Endothelial cell of umbilical vein (primary cell): ENCODE results near the gene CDH23. TPM values are rescaled to one million over a fixed set of nuclear protein-coding genes. Genes with fewer than 3 reads are reported as not detected.

Experiments used
- BruUV-seq: library from RNA; stranded (reverse); fragments of 400-500 nt; replicated peaks from 2 replicates; lab custom pipeline; 2021; lab: Mats Ljungman, UMichigan
- CTCF ChIA-PET: fragments of 300-600, 350-600 bp; sonication (Branson Sonifier 250); formaldehyde crosslinking; loops from one replicate; lab custom pipeline; 2021; ENCODE audit warnings: antibody characterized with exemption, inconsistent platforms; lab: Charles Lee
- POLR2A ChIA-PET: fragments of 300-600, 350-600 bp; sonication (Branson Sonifier 250); formaldehyde crosslinking; loops from one replicate; lab custom pipeline; 2021; ENCODE audit warnings: antibody characterized with exemption, inconsistent platforms; lab: Charles Lee
- DNase-seq: peaks from one replicate; pipeline ENCODE4 v3.0.0-alpha.2; 2011; ENCODE audit warnings: low read depth, low spot score
- FAIRE-seq: peaks from 2 replicates; lab custom pipeline; 2011; peaks lifted over from hg19 to GRCh38; lab: Jason Lieb, UNC
- H2AFZ ChIP-seq: 2 replicates; pipeline ENCODE4 v1.6.0; 2012; ENCODE audit warnings: low read depth, low read length, control low read depth, inconsistent platforms
- H3K27ac ChIP-seq: 2 replicates; pipeline ENCODE4 v1.5.1; 2011; ENCODE audit warnings: low read depth, mild to moderate bottlenecking, control low read depth, low read length, moderate library complexity; ENCODE audit not compliant: insufficient read depth
- H3K27me3 ChIP-seq, 2 experiments: 2 replicates each; pipeline versions ENCODE4 v1.6.0 to v1.6.1; 2011; ENCODE audit warnings: low read length in 2 of 2, mixed read lengths in 1 of 2; ENCODE audit not compliant: control insufficient read depth in 2 of 2, insufficient read depth in 2 of 2
- H3K36me3 ChIP-seq, 2 experiments: 2 replicates in 1 of 2; 3 replicates in 1 of 2; pipeline ENCODE4 v1.5.1; 2011; ENCODE audit warnings: low read length in 2 of 2, mild to moderate bottlenecking in 1 of 2, moderate library complexity in 1 of 2; ENCODE audit not compliant: control insufficient read depth in 2 of 2, insufficient read depth in 2 of 2; ENCODE audit errors: extremely low read depth in 1 of 2
- H3K4me1 ChIP-seq: 3 replicates; pipeline ENCODE4 v1.5.1; 2011; ENCODE audit warnings: mild to moderate bottlenecking, low read length; ENCODE audit not compliant: control insufficient read depth, insufficient read depth; ENCODE audit errors: extremely low read depth
- H3K4me2 ChIP-seq: 2 replicates; pipeline ENCODE4 v1.6.1; 2011; ENCODE audit warnings: low read length, control low read depth, mixed read lengths; ENCODE audit not compliant: insufficient read depth
- H3K4me3 ChIP-seq, 3 experiments: fragments of 200-600 bp in 1 of 3; sonication (generic), shearing (Covaris generic) in 1 of 3; replicated peaks in 1 of 3; 2 replicates each; pipeline ENCODE4 v1.5.1; 2011 to 2016; ENCODE audit warnings: control low read depth in 3 of 3, low read length in 3 of 3, mild to moderate bottlenecking in 2 of 3, inconsistent platforms in 1 of 3, low read depth in 1 of 3, moderate library complexity in 1 of 3; ENCODE audit not compliant: insufficient read depth in 1 of 3
- H3K79me2 ChIP-seq: 2 replicates; pipeline ENCODE4 v1.6.0; 2012; ENCODE audit warnings: low read length, inconsistent platforms; ENCODE audit not compliant: control insufficient read depth, insufficient read depth
- H3K9ac ChIP-seq: replicated peaks from 2 replicates; pipeline ENCODE3; 2011; ENCODE audit warnings: low read length, control low read depth; ENCODE audit not compliant: insufficient read depth; ENCODE audit errors: extremely low read depth
- H3K9me1 ChIP-seq: replicated peaks from 3 replicates; pipeline ENCODE4 v1.6.0; 2011; ENCODE audit warnings: mild to moderate bottlenecking, low read length; ENCODE audit not compliant: control insufficient read depth, insufficient read depth; ENCODE audit errors: extremely low read depth
- H3K9me3 ChIP-seq: replicated peaks from 2 replicates; pipeline ENCODE4 v1.5.1; 2012; ENCODE audit warnings: low read length, inconsistent platforms; ENCODE audit not compliant: control insufficient read depth, insufficient read depth
- H4K20me1 ChIP-seq: replicated peaks from 2 replicates; pipeline ENCODE3; 2011; ENCODE audit warnings: mild to moderate bottlenecking, low read length; ENCODE audit not compliant: control insufficient read depth, insufficient read depth; ENCODE audit errors: extremely low read depth
- EZH2 ChIP-seq: IDR thresholded peaks from 2 replicates; pipeline ENCODE4 v1.6.1; 2012; ENCODE audit warnings: borderline replicate concordance, low read depth, mild to moderate bottlenecking, moderate library complexity, low read length, inconsistent platforms; ENCODE audit not compliant: severe bottlenecking
- FOS ChIP-seq: IDR thresholded peaks from 2 replicates; pipeline ENCODE4 v1.6.1; 2011; ENCODE audit warnings: mild to moderate bottlenecking, low read length, moderate library complexity, borderline replicate concordance; ENCODE audit not compliant: insufficient read depth
- GATA2 ChIP-seq: IDR thresholded peaks from 2 replicates; pipeline ENCODE4 v1.7.0; 2011; ENCODE audit warnings: low read depth, mild to moderate bottlenecking, moderate library complexity, mixed read lengths, low read length; ENCODE audit not compliant: insufficient read length, insufficient read depth
- JUN ChIP-seq: IDR thresholded peaks from 2 replicates; pipeline ENCODE4 v1.6.1; 2011; ENCODE audit warnings: borderline replicate concordance, low read depth; ENCODE audit not compliant: insufficient read length, insufficient read depth
- MYC ChIP-seq: IDR thresholded peaks from one replicate; pipeline ENCODE4 v1.6.1; 2011; ENCODE audit warnings: mild to moderate bottlenecking, low read depth, low read length
- POLR2A ChIP-seq: IDR thresholded peaks from 2 replicates; pipeline ENCODE4 v1.6.1; 2012; ENCODE audit warnings: low read depth, mild to moderate bottlenecking, control low read depth, low read length
- POLR2AphosphoS5 ChIP-seq: IDR thresholded peaks from 2 replicates; pipeline ENCODE4 v1.6.1; 2012; ENCODE audit warnings: low read depth, mild to moderate bottlenecking, control low read depth, low read length, moderate library complexity; ENCODE audit not compliant: insufficient read depth
- dilution Hi-C: fragments of 300-500 bp; cut with MboI; formaldehyde crosslinking; loops from one replicate; pipeline ENCODE4 v1.15.0; 2019; ENCODE audit warnings: low sequenced_read_pairs; ENCODE audit not compliant: extremely low pct_ligation_motif_present
- intact Hi-C: fragments of 100-400 bp; cut with micrococcal nuclease; formaldehyde crosslinking; loops from one replicate; pipeline ENCODE4 v1.10.0; 2022
- polyA plus RNA-seq, 4 experiments: library from polyadenylated mRNA; depleted of rRNA in 3 of 4; stranded (reverse) in 3 of 4; unstranded in 1 of 4; fragments of >200 nt; gene quantifications; 2 replicates each; pipeline versions ENCODE4 v1.2.1 to v1.2.3, GENCODE V29; 2011 to 2012; ENCODE audit warnings: missing spikeins in 1 of 4
- total RNA-seq: library from RNA; stranded (reverse); gene quantifications from 2 replicates; pipeline ENCODE4 v1.2.3, GENCODE V29; 2021
- TF ChIP-seq, protein P1 (sequence below), 2 donors: IDR thresholded peaks; 1 replicate in 1 of 2; 2 replicates in 1 of 2; pipeline ENCODE4 v1.5.1; 2011; ENCODE audit warnings: low read length in 2 of 2, mild to moderate bottlenecking in 2 of 2, moderate library complexity in 2 of 2, control low read depth in 1 of 2, inconsistent platforms in 1 of 2, low read depth in 1 of 2; ENCODE audit not compliant: insufficient read depth in 1 of 2; ENCODE audit errors: extremely low read depth in 1 of 2
- TF ChIP-seq, protein P2 (sequence below): IDR thresholded peaks from 2 replicates; pipeline ENCODE4 v1.6.1; 2011; ENCODE audit not compliant: insufficient read depth, insufficient read length

CDH23 gene
- total and polyA plus RNA-seq, 2 donors (not counting 3 experiments of a cell fraction or from before 2014, with no cell fraction given) = not detected

DNA sequence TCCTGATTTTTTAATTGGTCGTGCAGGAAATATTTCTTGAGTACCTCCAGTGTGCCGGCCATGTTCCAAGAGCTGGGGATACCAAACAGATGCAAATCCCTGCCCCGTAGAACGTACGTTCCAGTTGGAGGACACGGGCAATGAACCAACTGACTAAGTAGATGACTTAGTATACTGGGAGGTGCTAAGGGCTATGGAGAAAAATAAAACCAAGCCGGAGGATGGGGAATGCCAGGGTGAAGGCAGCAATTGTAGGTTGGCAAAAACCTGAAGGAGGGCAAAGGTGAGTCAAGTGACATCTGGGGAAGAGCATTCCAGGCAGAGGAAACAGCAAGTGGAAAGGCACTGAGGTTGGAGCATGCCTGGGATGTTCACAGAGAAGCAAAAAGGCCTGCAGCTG, 383.4 kb downstream of the CDH23 start:
- no TSS peak for BruUV-seq

More for the DNA sequence above, 383.4 kb downstream of the CDH23 start:
- no peaks in the 10 kb centered on the region for H4K20me1 ChIP-seq
- intact Hi-C loops (no loop called here), dilution Hi-C loops (no loop called here)
- H3K4me3 ChIP-seq = no peak overlapping the region
- H3K9ac ChIP-seq = no peak overlapping the region
- no peaks in the 10 kb centered on the region for H3K9me1 ChIP-seq
- POLR2A ChIA-PET = no interaction called here
- no peaks in the 10 kb centered on the region for H3K4me1 ChIP-seq
- no peak overlapping the region for H3K27ac ChIP-seq
- no peak overlapping the region for H2AFZ ChIP-seq
- H3K9me3 ChIP-seq = no peaks in the 10 kb centered on the region
- DNase-seq (no peak), FAIRE-seq (no peak)
- no peaks in the 10 kb centered on the region for H3K79me2 ChIP-seq
- no peaks in the 10 kb centered on the region for H3K27me3 ChIP-seq
- TF ChIP-seq GATA2 (no peak), EZH2 (no peak), JUN (no peak), POLR2AphosphoS5 (no peak), POLR2A (no peak), MYC (no peak), FOS (no peak)
- TF ChIP-seq, protein P1, sequence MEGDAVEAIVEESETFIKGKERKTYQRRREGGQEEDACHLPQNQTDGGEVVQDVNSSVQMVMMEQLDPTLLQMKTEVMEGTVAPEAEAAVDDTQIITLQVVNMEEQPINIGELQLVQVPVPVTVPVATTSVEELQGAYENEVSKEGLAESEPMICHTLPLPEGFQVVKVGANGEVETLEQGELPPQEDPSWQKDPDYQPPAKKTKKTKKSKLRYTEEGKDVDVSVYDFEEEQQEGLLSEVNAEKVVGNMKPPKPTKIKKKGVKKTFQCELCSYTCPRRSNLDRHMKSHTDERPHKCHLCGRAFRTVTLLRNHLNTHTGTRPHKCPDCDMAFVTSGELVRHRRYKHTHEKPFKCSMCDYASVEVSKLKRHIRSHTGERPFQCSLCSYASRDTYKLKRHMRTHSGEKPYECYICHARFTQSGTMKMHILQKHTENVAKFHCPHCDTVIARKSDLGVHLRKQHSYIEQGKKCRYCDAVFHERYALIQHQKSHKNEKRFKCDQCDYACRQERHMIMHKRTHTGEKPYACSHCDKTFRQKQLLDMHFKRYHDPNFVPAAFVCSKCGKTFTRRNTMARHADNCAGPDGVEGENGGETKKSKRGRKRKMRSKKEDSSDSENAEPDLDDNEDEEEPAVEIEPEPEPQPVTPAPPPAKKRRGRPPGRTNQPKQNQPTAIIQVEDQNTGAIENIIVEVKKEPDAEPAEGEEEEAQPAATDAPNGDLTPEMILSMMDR (IDR thresholded peaks at IDR 0.05; ENCODE audit: extremely low read depth in 1 of 2, insufficient read depth in 1 of 2, low read depth in 1 of 2, low read length in 2 of 2) = no peak
- TF ChIP-seq, protein P2, sequence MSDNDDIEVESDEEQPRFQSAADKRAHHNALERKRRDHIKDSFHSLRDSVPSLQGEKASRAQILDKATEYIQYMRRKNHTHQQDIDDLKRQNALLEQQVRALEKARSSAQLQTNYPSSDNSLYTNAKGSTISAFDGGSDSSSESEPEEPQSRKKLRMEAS = no peak
- no peak overlapping the region for H3K4me2 ChIP-seq
- H3K36me3 ChIP-seq = no peaks in the 10 kb centered on the region
- CTCF ChIA-PET = no interaction called here
